ENCODE measurements around the gene TRMT10A.

The TRMT10A gene, protein sequence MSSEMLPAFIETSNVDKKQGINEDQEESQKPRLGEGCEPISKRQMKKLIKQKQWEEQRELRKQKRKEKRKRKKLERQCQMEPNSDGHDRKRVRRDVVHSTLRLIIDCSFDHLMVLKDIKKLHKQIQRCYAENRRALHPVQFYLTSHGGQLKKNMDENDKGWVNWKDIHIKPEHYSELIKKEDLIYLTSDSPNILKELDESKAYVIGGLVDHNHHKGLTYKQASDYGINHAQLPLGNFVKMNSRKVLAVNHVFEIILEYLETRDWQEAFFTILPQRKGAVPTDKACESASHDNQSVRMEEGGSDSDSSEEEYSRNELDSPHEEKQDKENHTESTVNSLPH

DNA sequence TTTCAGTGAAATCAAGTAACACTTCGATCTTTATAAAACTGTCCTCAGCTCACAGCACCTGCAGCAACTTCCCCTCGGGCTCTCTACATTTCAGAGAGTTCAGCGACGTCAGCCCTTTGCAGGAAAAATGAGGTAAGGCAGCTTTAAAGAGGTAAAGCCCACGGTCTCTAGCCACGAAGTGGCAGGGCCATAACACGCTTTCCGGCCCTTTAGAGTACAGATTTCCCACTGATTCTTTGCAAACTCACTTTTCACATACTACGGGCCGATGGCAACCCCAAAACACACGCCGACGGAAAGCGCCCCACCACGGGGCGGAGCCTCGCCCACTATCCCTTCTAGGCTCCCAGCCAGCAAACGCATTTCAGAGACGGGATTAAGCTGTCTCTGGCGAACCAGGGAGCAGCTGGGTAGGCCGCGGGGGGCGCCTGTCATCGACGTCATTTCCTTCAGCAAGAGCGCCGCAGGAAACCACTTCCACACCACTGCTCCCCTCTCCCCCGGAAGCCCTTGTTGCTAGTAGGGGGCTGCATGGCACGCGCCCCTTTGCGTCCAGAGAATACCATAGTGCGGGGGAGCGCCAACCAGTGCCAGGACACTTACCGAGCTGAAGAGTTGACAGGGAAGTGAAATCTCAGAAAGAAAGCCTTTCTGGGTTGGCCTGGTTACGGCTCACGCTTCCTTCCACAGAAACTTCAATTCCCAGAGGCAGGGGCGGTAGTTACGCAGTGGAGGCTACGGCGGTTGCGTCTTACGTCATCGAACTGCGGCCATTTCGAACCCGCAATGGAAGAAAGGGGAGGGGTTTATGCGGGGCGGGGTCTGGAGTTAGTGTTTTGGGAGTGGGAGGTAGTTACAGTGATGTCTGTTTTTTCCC is at the start of gene TRMT10A:
Gene TRMT10A, minus strand, starts transcription at position 730 of the 877 bp plus-strand sequence. CDS start 4,701 bp downstream, outside the sequence.
- peak; percentile 90 to 98 for DNase-seq

DNA sequence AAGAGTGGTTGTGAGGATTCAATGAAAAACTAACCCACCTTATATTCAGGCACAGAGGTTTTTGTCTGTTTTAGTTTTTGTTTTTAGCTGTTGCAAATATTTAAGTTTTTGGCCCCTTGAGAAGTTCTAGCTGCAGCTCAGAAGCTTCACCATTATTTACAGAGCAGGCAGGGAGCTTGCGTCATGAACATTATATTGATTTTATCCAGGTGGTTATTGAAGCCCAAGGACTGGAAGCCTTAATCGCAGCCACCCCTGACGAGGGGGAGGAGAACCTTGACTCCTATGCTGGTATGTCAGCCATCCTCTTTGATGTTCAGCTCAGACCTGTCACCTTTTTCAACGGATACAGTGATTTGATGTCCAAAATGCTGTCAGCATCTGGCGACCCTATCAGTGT is 48.9 kb upstream of the TRMT10A start:
- DNase-seq: no peak

DNA sequence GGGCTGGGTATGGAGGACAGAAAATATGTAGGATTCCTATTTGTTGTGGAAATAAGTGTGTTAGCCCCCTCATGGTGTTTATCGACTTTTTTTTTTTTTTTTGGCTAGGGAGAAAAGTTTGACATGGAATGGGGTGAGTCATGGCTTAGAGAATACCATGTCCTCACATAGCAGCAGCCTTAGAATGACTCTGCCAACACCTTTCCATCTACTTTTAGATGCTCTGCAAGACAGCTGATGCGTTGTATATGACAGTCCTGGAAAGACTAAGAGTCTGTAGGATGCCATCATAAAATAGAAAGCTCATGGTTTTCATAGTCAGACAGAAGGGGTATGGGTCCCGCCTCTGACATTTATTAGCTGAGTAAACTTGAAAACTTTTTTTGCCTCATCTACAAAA is 48.4 kb upstream of the TRMT10A start:
- DNase-seq: no peak

DNA sequence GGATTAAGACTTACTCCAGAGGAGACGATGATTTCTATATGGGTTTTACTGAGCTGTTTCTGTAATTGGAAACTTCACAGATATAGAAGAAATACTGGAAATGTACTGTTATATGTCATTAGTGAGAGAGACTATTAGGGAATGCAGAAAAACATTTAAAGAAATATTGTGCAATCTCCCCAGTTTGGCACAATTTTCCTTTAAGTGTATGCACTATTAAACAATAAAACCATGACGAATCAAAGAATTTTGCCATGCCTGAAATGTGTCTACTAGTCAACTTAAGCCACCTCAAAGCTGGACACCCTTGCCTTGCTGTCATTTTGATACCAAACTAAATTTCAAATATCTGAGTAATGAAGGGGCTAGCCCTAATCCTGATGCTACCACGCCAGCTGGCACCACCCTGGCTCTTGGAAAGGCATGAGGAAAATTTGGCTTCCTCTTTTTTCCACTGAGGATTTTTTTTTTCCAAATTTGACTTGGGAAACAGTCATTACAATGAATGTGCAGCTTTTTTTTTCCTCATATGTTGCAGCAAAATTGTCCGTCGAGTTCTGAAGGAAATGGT is 46.9 kb upstream of the TRMT10A start:
- no peak for DNase-seq

DNA sequence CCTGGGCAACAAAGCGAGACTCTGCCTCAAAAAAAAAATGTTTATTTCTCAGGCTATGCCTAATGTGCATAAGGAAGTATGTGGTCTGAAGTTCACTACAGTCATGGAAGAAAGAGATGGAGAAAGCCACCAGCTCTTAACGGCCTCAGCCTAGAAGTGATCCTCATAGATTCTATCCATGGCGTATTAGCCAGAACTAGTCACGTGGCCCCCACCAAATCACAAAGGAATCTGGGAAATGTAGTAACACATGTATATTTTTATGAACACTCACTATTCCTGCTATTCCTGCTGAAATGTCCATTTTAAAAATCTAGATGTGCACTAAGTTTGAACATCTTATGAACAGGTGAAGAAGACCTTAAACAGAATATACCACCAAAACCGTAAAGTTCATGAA is 44.6 kb upstream of the TRMT10A start:
- DNase-seq: no peak

DNA sequence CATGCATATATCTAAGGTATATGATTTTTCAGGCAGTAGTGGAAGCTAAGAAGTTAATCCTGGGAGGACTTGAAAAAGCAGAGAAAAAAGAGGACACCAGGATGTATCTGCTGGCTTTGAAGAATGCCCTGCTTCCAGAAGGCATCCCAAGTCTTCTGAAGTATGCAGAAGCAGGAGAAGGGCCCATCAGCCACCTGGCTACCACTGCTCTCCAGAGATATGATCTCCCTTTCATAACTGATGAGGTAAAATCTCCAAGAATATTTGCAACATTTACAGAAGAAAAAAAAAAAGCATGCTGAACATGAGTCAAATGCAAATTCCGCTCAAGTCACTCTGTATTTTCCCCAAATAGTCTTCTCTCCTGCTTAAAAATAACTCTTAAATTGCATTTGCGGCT is 42.9 kb upstream of the TRMT10A start:
- DNase-seq: no peak

DNA sequence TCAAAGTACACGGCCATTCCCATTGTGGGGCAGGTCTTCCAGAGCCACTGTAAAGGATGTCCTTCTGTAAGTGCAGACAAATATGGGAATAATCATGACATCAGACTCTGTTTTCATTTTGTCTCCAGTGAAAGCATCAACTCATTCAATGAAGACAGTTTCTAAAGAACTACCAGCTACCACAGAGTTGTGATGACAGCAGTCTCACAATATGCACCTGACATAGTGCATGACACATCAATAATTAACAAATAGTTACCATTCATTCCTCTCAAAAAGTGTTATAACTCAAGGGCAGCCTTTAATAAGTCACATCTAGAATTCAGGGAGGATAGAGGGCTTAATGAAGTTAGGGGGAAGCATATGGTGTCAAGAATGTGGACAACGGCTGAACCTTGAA is 31.0 kb upstream of the TRMT10A start:
- DNase-seq: no peak

DNA sequence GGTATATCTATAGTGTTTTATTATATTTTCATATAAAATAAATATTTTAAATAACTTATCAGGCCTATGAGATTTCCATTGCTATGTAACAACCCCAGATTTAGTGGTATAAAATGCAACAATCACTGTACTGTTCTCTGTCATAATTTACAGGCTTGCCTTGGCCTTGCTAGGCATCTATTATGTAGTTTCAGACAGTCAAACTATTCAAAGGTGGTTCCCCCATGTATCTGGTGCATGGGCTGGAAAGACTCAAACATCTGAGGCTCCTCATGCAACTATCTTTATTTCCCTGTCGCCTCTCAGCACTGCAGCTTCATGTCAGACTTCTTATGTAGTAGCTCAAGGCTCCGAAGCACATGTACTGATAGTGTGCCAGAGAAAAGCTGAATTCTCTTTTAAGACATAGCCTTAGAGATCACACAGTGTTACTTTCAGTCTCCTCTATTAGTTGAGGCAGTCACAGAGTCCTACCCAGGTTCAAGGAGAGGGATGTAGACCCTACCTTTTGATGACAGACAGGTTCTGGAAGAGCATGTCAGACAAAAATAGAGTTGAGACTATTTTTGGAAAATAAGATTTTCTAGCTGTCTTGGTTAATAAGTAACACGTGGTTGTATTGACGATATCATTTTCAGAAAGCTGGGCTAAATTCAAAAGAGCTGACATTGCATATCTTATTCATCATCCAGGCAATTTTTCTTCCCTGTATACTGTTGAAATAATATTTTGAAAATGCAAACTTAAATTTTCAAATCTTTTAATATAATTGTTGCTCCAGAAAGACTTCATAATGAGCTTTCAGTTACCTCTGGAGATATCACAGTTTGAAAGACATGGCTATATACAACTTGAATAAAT is 30.2 kb upstream of the TRMT10A start:
- no peak for DNase-seq

DNA sequence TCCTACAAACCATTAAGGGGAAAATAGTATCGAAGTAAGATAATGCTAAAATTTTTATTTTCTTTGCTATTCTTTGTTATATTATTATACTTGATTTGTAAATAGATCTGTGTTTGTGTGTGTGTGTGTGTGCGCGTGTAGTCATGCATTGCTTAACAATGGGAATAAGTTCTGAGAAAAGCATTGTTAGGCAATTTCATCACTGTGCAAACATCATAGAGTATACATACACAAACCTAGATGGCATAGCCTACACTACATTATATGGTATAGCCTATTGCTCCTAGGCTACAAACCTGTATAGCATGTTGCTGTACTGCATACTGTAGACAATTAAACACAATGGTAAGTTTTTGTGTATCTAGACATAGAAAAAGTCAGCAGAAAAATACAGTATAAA is 27.9 kb upstream of the TRMT10A start:
- DNase-seq: no peak

DNA sequence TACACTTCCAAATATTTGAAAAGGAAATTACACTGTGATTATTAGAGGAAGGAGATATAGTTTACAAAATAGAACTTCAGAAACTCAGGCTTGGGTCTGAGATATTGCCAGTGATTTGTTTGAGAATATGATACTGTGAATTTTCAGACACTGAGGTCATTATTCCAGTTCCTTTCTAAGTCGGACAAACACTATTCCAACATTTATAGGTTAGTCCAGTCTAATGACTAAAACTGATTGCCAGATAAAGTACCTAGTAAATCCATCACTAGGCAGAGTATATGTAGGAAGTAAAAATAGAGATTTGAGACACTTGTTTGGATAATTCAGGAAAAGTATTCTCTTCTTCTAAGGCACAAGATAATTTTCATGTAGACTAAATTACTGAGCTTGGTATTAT is 24.0 kb upstream of the TRMT10A start:
- no peak for DNase-seq

DNA sequence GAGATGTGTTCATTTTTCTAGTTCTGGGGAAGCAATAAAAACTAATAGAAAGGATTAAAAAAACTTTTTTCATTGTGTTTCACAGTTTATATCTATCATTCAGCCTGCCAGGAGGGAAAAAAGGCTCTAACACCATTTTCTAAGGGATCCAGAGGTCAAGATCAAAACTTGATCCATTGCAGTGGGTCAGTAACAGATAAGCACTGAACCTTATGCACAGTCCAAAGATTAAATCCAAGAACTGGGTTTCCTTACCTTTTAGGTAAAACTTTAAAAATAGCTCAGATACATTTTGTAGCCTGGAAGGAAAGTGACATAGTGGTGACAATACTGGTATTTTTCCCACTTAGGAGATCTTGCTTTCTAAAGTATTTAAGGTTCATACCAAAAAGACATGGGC is 23.5 kb upstream of the TRMT10A start:
- DNase-seq: no peak

DNA sequence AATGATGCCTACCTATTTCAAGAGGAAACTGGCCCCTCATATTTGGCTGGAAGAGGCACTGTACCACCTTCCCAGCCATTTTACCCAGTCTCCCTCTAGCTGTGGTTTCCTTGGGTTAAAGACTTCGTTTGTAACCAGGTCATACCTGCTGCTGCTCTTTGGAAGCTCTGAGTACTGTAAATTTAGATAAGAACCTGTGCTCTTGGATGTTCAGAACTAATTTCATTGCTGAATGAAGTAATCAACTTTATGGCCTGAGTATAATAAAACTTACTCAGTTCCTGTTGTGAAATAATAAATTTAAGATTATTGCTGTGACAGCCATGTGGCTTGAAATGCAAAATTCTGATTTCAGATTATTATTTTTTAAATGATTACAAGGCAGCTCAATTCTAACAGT is 23.0 kb upstream of the TRMT10A start:
- DNase-seq: no peak

DNA sequence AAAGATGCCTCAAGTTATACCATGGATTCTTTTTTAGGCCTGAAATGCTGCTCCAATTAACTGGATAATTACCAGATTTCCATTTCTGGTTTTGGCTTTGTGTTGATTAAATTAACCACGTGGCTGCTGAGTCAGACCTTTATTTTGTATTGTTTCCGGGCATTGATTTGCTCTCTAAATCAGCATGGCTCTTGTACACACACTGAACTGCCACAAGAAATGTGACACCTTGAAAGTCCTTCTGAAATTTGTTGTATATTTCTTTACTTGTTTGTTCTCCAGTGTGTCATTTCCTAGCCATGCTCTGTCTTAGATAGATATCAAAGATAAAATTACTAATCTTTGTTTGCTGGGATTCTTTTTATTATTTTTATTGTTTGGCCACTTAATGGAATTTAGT is 22.5 kb upstream of the TRMT10A start:
- no peak for DNase-seq

DNA sequence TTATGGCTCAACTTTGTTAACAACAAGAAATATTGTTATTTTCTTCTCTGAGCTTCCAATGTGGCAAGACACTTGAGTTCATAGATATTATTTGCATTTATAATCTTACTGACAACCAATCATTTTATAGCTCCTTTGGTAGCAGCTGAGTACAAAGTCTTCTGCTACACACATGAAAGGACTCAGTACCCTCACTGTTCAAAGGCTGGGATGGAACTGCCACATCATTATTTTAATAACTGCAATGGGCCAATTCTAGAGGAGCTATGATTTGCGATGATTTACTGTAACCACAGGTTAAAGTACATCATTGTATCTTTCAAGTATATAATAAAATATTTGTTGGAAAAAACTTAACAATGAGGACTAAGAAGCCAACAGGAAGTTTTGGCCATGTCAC is 21.7 kb upstream of the TRMT10A start:
- DNase-seq: no peak

DNA sequence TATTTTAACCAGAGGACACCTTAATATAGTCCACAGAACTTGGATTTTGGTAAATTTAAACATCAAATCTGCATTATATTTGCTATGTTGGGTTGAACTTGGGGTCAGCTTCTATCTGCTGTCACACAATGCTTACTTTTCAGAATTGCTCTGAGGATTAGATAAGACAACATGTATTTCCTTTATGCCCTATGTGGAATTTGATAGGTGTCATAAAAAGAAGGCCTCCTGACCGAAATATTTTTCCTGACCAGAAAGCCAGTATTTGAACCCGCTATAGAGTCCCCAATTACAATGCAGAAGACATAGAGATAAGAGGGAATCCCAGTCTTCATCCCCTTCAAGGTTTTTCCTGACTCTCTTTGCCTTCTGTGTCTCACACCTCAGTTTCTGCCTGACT is 14.9 kb upstream of the TRMT10A start:
- no peak for DNase-seq

DNA sequence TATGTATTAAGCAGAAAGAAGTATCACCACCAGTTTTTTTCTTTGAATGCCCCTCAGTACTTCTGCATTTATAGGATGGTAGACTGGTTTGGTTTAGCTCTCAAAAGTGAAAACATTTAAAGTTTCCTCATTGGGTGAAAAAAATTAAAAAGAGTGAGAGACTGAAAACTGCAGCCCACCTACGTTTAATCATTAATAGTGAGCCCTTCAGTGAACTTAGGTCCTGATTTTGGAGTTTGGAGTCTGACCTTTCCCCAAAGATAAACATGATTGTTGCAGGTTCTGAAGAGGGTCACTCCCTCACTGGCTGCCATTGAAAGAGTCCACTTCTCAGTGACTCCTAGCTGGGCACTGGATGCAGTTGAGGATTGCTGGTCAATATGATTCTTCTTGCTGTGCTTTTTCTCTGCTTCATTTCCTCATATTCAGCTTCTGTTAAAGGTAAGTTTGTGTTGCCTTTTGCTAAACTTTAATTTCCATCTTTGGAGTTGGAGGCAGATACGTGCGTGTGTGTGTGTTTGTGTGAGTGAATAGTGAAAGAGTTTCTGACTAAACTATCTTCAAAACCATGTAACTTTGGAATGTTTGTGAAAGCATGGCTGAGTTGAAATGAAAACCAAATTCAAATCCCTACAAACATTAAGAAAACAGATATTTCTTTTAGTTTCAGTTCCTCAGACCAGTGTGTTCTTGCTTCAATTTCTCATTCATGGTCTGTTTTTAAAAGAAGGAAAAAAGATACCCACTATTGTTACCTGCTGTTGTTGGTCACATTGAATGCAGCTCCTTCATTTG is 10.9 kb upstream of the TRMT10A start, which contains the start of gene MTTP:
Gene MTTP, plus strand, starts transcription at position 295 of the 795 bp plus-strand sequence. Its CDS starts 86 bp downstream, at position 381.
- DNase-seq: no peak

DNA sequence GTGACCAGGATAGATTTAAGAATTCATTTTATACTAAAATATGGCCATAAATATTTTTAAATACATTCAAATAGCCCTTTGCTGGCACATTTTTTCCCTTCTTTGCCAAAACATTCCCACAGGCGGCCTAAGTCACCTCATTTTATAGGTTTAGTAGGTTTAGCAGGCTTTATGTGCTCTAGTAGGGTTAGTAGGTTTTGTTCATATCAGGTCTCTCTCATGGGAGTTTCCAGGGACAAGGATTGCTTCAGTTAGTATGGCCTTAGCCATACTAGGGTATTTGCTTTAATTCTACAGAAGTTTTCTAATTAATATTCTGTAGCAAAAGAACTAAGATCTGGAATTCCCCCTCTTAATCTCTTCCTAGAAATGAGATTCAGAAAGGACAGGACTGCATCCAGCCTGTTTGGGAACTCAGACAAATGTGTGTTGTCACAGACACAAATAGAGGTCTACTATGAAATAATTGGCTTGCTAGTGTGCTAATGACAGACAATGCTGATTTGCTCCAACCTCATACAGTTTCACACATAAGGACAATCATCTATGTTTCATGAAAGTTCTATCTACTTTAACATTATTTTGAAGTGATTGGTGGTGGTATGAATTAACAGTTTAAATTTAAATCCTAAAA is 10.0 kb upstream of the TRMT10A start:
- DNase-seq: no peak

DNA sequence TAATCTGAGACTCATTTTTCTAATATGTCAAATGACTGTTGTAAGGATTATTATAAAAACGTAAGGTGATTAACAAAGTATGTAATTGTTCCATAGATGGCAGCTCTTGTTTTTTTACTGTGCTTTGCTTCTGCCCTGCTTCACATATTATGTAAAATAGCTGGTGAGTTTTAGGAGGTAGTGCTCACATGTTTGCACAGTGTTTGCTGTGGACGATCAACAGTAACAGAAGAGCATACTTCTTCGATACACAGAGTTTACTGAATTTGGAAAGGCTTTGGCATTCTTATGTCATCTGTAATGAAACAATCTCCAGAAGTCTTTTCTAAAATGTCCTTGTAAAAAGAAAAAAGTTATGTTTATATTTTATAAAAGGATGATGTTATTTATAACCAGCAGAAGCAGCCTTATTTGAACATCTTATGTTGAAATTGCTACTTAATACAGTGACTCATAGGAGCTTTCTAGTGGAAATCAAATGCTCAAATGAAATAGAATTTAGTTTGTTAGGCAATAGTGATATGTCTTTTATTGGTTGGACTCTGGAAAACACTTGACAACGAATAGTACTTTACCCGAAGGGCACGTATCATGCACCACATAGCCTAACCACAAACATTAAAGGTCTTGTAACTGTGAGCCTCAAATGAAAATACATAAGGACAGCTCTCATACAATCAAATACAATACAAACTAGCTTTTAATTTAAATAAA is 8.8 kb upstream of the TRMT10A start:
- DNase-seq: no peak

DNA sequence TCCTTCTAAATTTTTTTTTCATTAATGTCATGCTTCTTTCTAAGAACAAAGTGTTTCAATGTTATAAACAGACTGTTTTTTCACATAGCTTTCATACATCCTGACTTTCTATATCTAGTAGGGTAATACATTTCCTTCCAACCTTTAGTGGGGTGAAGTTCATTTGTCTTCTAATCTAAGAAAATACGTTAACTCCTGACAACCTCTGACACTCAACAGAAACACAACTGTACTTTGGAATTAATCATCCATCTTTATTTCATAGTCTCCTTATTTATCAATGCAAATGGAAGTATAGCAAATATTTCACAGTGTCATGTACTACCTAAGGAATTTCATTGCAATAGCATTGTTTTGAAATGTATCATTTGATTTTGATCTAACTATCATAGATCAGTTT is 8.0 kb upstream of the TRMT10A start:
- DNase-seq: no peak

DNA sequence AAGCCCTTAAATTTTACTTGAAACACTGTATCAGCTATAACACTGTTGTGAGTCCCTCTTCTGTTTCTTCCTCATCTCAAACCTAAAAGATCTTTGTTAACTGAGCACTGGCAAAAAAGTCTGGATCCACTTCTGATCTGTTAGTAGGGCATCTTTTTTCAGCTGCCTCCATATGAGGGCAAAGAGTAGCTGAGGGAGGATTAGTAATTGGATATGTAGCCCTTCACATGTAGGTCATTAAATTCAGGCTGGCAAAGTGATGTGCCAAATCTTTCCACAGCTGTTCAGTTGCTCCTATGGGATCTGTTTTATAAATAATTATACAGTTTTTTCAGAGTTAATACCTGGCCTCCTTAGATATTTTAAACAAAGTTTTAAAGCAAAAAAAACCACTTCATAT is 1.1 kb upstream of the TRMT10A start:
- no peak for DNase-seq

DNA sequence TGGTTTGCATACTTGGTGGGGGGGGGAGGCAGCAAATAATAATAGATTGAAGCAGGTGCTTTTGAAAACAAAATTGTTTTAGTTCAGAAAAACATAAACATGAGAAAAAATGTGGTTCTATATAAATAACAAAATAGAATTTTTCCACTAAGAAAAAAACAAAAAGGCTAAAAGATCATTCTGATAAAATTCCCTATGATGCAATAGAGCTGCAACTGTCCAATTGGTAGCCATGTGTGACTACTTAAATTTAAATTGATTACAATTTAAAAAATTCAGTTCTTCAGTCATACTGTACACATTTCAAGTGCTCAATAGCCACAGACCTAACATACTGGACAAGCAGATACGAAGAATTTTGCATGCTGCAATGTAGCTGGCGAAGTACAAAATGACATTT is 11.0 kb downstream of the TRMT10A start:
- DNase-seq: no peak

Measured in bone marrow (tissue), 2 donors.